Measurements from ENCODE around the gene RNF10. TPM values are rescaled to one million over a fixed set of nuclear protein-coding genes. Genes with fewer than 3 reads are reported as not detected.
A peak's percentile ranks its signal among the peaks of the same experiment; 100 is the strongest.

Gene RNF10
- total and polyA plus RNA-seq, 2 experiments from 2014 or later: 113 to 149 TPM

DNA sequence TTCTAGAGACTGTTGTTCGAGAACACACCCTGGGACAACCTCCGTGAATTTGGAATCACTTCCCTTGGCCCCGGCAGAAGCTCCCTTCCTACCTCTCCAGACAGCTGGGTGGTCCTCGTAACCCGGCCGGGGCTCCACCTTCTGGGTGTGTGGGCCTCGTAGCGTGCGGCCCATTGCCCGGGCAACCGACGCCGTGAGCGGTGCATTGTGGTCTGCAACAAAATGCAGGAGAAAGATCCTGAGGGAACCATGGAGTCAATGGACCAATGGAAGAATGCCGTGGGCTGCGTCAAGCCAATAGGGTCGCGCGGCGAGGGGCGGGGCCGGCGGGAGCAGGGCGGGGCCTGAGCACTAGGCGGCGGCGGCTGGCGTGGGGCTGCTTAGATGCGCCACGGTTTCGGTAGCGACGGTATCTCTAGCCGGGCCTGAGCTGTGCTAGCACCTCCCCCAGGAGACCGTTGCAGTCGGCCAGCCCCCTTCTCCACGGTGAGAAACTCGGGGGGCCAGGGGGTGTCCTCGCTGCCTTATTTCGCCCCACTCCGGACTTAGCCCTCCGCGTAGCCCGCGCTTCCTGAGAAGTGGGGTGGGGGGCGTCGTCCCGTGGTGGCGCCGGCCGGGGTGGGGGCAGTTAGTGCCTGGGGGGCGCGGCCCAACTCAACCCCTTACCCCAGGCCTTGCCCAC lies 38.3 kb upstream of the RNF10 start, which contains the start of gene DYNLL1:
TSS of gene DYNLL1 (plus strand) at position 383 of the 682 bp plus-strand sequence. CDS start 309 bp downstream, outside the sequence.
- H3K4me1 Mint-ChIP-seq: peaks cover 21% of the 10 kb centered on the region
- Histone ChIP-seq H3K27ac (ENCODE audit: low read depth) (peak within 1 kb of the TSS; percentile 81), H3K79me2 (replicated peaks; ENCODE audit: insufficient read depth) (peaks cover 23% of the 10 kb centered on the region)

More for the DNA sequence above, 38.3 kb upstream of the RNF10 start, which contains the start of gene DYNLL1:
- Mint-ChIP-seq H3K27me3 (ENCODE audit: insufficient read depth, low read depth, poor library complexity) (peaks cover 9% of the 10 kb centered on the region), H3K36me3 (ENCODE audit: low read depth) (peaks cover 40% of the 10 kb centered on the region), H3K9me3 (peaks cover 2% of the 10 kb centered on the region; the same call in 2 of the 3 replicates), H3K4me3 (peak within 1 kb of the TSS; percentile 97), H3K27ac (peak within 1 kb of the TSS; percentile 97)
- no peaks in the 10 kb centered on the region for H3K9me2 ChIP-seq (ENCODE audit: insufficient read depth)
- DNase-seq (ENCODE audit: low spot score) (peak; percentile 98), ATAC-seq (peak; percentile 91)
- H3K27me3 ChIP-seq (ENCODE audit: insufficient read depth): no peaks in the 10 kb centered on the region
- peak; percentile 72 for TF ChIP-seq CREB1 (CRISPR knock-in tag; IDR thresholded peaks at IDR 0.05; ENCODE audit: low read depth)
- TF ChIP-seq, protein P1, sequence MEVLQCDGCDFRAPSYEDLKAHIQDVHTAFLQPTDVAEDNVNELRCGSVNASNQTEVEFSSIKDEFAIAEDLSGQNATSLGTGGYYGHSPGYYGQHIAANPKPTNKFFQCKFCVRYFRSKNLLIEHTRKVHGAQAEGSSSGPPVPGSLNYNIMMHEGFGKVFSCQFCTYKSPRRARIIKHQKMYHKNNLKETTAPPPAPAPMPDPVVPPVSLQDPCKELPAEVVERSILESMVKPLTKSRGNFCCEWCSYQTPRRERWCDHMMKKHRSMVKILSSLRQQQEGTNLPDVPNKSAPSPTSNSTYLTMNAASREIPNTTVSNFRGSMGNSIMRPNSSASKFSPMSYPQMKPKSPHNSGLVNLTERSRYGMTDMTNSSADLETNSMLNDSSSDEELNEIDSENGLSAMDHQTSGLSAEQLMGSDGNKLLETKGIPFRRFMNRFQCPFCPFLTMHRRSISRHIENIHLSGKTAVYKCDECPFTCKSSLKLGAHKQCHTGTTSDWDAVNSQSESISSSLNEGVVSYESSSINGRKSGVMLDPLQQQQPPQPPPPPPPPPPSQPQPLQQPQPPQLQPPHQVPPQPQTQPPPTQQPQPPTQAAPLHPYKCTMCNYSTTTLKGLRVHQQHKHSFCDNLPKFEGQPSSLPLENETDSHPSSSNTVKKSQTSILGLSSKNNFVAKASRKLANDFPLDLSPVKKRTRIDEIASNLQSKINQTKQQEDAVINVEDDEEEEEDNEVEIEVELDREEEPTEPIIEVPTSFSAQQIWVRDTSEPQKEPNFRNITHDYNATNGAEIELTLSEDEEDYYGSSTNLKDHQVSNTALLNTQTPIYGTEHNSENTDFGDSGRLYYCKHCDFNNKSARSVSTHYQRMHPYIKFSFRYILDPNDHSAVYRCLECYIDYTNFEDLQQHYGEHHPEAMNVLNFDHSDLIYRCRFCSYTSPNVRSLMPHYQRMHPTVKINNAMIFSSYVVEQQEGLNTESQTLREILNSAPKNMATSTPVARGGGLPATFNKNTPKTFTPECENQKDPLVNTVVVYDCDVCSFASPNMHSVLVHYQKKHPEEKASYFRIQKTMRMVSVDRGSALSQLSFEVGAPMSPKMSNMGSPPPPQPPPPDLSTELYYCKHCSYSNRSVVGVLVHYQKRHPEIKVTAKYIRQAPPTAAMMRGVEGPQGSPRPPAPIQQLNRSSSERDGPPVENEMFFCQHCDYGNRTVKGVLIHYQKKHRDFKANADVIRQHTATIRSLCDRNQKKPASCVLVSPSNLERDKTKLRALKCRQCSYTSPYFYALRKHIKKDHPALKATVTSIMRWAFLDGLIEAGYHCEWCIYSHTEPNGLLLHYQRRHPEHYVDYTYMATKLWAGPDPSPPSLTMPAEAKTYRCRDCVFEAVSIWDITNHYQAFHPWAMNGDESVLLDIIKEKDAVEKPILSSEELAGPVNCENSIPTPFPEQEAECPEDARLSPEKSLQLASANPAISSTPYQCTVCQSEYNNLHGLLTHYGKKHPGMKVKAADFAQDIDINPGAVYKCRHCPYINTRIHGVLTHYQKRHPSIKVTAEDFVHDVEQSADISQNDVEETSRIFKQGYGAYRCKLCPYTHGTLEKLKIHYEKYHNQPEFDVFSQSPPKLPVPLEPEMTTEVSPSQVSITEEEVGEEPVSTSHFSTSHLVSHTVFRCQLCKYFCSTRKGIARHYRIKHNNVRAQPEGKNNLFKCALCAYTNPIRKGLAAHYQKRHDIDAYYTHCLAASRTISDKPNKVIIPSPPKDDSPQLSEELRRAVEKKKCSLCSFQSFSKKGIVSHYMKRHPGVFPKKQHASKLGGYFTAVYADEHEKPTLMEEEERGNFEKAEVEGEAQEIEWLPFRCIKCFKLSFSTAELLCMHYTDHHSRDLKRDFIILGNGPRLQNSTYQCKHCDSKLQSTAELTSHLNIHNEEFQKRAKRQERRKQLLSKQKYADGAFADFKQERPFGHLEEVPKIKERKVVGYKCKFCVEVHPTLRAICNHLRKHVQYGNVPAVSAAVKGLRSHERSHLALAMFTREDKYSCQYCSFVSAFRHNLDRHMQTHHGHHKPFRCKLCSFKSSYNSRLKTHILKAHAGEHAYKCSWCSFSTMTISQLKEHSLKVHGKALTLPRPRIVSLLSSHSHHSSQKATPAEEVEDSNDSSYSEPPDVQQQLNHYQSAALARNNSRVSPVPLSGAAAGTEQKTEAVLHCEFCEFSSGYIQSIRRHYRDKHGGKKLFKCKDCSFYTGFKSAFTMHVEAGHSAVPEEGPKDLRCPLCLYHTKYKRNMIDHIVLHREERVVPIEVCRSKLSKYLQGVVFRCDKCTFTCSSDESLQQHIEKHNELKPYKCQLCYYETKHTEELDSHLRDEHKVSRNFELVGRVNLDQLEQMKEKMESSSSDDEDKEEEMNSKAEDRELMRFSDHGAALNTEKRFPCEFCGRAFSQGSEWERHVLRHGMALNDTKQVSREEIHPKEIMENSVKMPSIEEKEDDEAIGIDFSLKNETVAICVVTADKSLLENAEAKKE (CRISPR knock-in tag; IDR thresholded peaks at IDR 0.05): no peak
- no peak for TF ChIP-seq STAT1 (IDR thresholded peaks at IDR 0.05; ENCODE audit: unreplicated experiment)
- no peak for TF ChIP-seq ZNF114 (CRISPR knock-in tag; IDR thresholded peaks at IDR 0.05)
- TF ChIP-seq POLR2AphosphoS5 (IDR thresholded peaks at IDR 0.05; ENCODE audit: low read depth): peak; percentile 98
- TF ChIP-seq, protein P2, sequence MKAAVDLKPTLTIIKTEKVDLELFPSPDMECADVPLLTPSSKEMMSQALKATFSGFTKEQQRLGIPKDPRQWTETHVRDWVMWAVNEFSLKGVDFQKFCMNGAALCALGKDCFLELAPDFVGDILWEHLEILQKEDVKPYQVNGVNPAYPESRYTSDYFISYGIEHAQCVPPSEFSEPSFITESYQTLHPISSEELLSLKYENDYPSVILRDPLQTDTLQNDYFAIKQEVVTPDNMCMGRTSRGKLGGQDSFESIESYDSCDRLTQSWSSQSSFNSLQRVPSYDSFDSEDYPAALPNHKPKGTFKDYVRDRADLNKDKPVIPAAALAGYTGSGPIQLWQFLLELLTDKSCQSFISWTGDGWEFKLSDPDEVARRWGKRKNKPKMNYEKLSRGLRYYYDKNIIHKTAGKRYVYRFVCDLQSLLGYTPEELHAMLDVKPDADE (IDR thresholded peaks at IDR 0.05): no peak
- no peak for TF ChIP-seq JUNB (IDR thresholded peaks at IDR 0.05; ENCODE audit: unreplicated experiment)
- TF ChIP-seq EZH2phosphoT487 (IDR thresholded peaks at IDR 0.05; ENCODE audit: unreplicated experiment): no peak
- peak; percentile 55 for TF ChIP-seq REST (IDR thresholded peaks at IDR 0.05; ENCODE audit: unreplicated experiment)
- TF ChIP-seq ZNF331 (CRISPR knock-in tag; IDR thresholded peaks at IDR 0.05; ENCODE audit: low read depth): no peak
- TF ChIP-seq EZH2 (IDR thresholded peaks at IDR 0.05; ENCODE audit: low read depth, unreplicated experiment): no peak
- no peak for TF ChIP-seq NANOG (IDR thresholded peaks at IDR 0.05; ENCODE audit: borderline replicate concordance)
- TF ChIP-seq, protein P3, sequence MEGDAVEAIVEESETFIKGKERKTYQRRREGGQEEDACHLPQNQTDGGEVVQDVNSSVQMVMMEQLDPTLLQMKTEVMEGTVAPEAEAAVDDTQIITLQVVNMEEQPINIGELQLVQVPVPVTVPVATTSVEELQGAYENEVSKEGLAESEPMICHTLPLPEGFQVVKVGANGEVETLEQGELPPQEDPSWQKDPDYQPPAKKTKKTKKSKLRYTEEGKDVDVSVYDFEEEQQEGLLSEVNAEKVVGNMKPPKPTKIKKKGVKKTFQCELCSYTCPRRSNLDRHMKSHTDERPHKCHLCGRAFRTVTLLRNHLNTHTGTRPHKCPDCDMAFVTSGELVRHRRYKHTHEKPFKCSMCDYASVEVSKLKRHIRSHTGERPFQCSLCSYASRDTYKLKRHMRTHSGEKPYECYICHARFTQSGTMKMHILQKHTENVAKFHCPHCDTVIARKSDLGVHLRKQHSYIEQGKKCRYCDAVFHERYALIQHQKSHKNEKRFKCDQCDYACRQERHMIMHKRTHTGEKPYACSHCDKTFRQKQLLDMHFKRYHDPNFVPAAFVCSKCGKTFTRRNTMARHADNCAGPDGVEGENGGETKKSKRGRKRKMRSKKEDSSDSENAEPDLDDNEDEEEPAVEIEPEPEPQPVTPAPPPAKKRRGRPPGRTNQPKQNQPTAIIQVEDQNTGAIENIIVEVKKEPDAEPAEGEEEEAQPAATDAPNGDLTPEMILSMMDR (conservative IDR thresholded peaks at IDR 0.05; ENCODE audit: low read depth in 2 of 2): no peak
- H3F3A ChIP-seq (replicated peaks; ENCODE audit: low read depth): peaks cover 14% of the 10 kb centered on the region
- peak within 1 kb of the TSS; percentile 99 for H3K4me2 ChIP-seq
- H3K4me1 ChIP-seq (ENCODE audit: insufficient read depth): peaks cover 14% of the 10 kb centered on the region; the same call in 1 of the 2 replicates
- peak within 1 kb of the TSS; percentile 98 for H3K4me3 ChIP-seq
- H2AFZ ChIP-seq: peak within 1 kb of the TSS; percentile 88
- H4K20me1 ChIP-seq (replicated peaks; ENCODE audit: insufficient read depth): peaks cover 19% of the 10 kb centered on the region
- H3K36me3 ChIP-seq (ENCODE audit: insufficient read depth): peaks cover 10% of the 10 kb centered on the region; the same call in 1 of the 2 replicates
